WTC11 (cell line): Measurements from ENCODE around the gene CAT. TPM values are rescaled to one million over a fixed set of nuclear protein-coding genes. Genes with fewer than 3 reads are reported as not detected.

Source experiments
- ATAC-seq: fragments of 200-7000 bp; cut with Tn5 transposase; 2 replicates; pipeline ENCODE4 v1.10.0; 2021; ENCODE audit warnings: mild to moderate bottlenecking, moderate library complexity
- CTCF ChIA-PET: fragments of 300-600 bp; sonication (Branson Sonifier 250); formaldehyde crosslinking; loops from one replicate; lab custom pipeline; 2021; ENCODE audit warnings: antibody characterized with exemption; lab: Charles Lee
- POLR2A ChIA-PET: fragments of 350-600 bp; sonication (Branson Sonifier 250); formaldehyde crosslinking; loops from one replicate; lab custom pipeline; 2021; ENCODE audit warnings: antibody characterized with exemption; lab: Charles Lee
- DNase-seq: peaks from one replicate; pipeline ENCODE4 v3.0.0; 2021; ENCODE audit warnings: low spot score
- H3K27ac Mint-ChIP-seq: 2 replicates; pipeline ENCODE4 v1.8.0; 2021; ENCODE audit warnings: mixed read lengths
- H3K27me3 Mint-ChIP-seq: 2 replicates; pipeline ENCODE4 v1.8.0; 2021; ENCODE audit warnings: low read depth, mild to moderate bottlenecking, moderate library complexity, mixed read lengths
- H3K36me3 Mint-ChIP-seq: 2 replicates; pipeline ENCODE4 v1.8.0; 2021; ENCODE audit warnings: mixed read lengths
- H3K4me1 Mint-ChIP-seq: 2 replicates; pipeline ENCODE4 v1.8.0; 2022; ENCODE audit warnings: mixed read lengths
- H3K4me3 Mint-ChIP-seq: 2 replicates; pipeline ENCODE4 v1.8.0; 2021; ENCODE audit warnings: mild to moderate bottlenecking, moderate library complexity, mixed read lengths
- H3K9me3 Mint-ChIP-seq: 2 replicates; pipeline ENCODE4 v1.8.0; 2021; ENCODE audit warnings: mixed read lengths
- ATF1 ChIP-seq: sonication (generic); formaldehyde crosslinking; IDR thresholded peaks from 2 replicates; pipeline ENCODE4 v1.8.1; 2023; ENCODE audit warnings: mild to moderate bottlenecking, moderate library complexity, missing genetic modification reagents
- GABPB1 ChIP-seq: sonication (generic); formaldehyde crosslinking; IDR thresholded peaks from 2 replicates; pipeline ENCODE4 v1.8.1; 2023; ENCODE audit warnings: mild to moderate bottlenecking, missing genetic modification reagents
- GRHL2 ChIP-seq: fragments of 250-450 bp; sonication (Bioruptor Pico); IDR thresholded peaks from 2 replicates; pipeline ENCODE4 v1.8.0; 2022; ENCODE audit warnings: mild to moderate bottlenecking, moderate library complexity; ENCODE audit not compliant: insufficient replicate concordance, severe bottlenecking
- NFATC4 ChIP-seq: fragments of 250-450 bp; sonication (Bioruptor Pico); IDR thresholded peaks from 2 replicates; pipeline ENCODE4 v1.9.0; 2021; ENCODE audit warnings: mild to moderate bottlenecking
- RELA ChIP-seq: sonication (generic); formaldehyde crosslinking; IDR thresholded peaks from 2 replicates; pipeline ENCODE4 v1.8.1; 2022; ENCODE audit warnings: missing genetic modification reagents, mild to moderate bottlenecking, borderline replicate concordance
- RORB ChIP-seq: fragments of 250-450 bp; sonication (Bioruptor Pico); IDR thresholded peaks from 2 replicates; pipeline ENCODE4 v1.9.0; 2021; ENCODE audit warnings: mild to moderate bottlenecking
- TEAD4 ChIP-seq: sonication (generic); formaldehyde crosslinking; IDR thresholded peaks from 2 replicates; pipeline ENCODE4 v1.8.0; 2022; ENCODE audit warnings: mild to moderate bottlenecking, missing genetic modification reagents
- TP53 ChIP-seq: sonication (generic); formaldehyde crosslinking; IDR thresholded peaks from 2 replicates; pipeline ENCODE4 v1.8.1; 2023; ENCODE audit warnings: mild to moderate bottlenecking, missing genetic modification reagents
- ZNF121 ChIP-seq: sonication (generic); formaldehyde crosslinking; IDR thresholded peaks from 2 replicates; pipeline ENCODE4 v1.8.0; 2023; ENCODE audit warnings: missing genetic modification reagents
- ZNF317 ChIP-seq: sonication (generic); formaldehyde crosslinking; IDR thresholded peaks from 2 replicates; pipeline ENCODE4 v1.8.1; 2023; ENCODE audit warnings: low read depth, mild to moderate bottlenecking, moderate library complexity, missing genetic modification reagents, borderline replicate concordance
- ZNF396 ChIP-seq: fragments of 250-450 bp; sonication (Bioruptor Pico); IDR thresholded peaks from 2 replicates; pipeline ENCODE4 v1.8.0; 2021; ENCODE audit warnings: mild to moderate bottlenecking, moderate library complexity, borderline replicate concordance
- ZNF416 ChIP-seq: fragments of 250-450 bp; sonication (Bioruptor Pico); IDR thresholded peaks from 2 replicates; pipeline ENCODE4 v1.9.0; 2021; ENCODE audit warnings: mild to moderate bottlenecking, inconsistent platforms
- total RNA-seq: library from RNA; stranded (reverse); gene quantifications from 3 replicates; pipeline ENCODE4 v1.2.3, GENCODE V29; 2021
- TF ChIP-seq, protein P1 (sequence below): sonication (generic); formaldehyde crosslinking; IDR thresholded peaks from 2 replicates; pipeline ENCODE4 v1.8.1; 2023; ENCODE audit warnings: mild to moderate bottlenecking, moderate library complexity, missing genetic modification reagents
- TF ChIP-seq, protein P2 (sequence below): sonication (generic); formaldehyde crosslinking; IDR thresholded peaks from 2 replicates; pipeline ENCODE4 v1.8.0; 2022; ENCODE audit warnings: mild to moderate bottlenecking, missing genetic modification reagents
- TF ChIP-seq, protein P3 (sequence below): sonication (generic); formaldehyde crosslinking; IDR thresholded peaks from 2 replicates; pipeline ENCODE4 v1.8.1; 2023; ENCODE audit warnings: mild to moderate bottlenecking, missing genetic modification reagents
- TF ChIP-seq, protein P4 (sequence below): fragments of 250-450 bp; sonication (Bioruptor Pico); IDR thresholded peaks from 2 replicates; pipeline ENCODE4 v1.9.0; 2021; ENCODE audit warnings: mild to moderate bottlenecking
- TF ChIP-seq, protein P5 (sequence below): sonication (generic); formaldehyde crosslinking; IDR thresholded peaks from 2 replicates; pipeline ENCODE4 v1.8.0; 2022; ENCODE audit warnings: mild to moderate bottlenecking, missing genetic modification reagents

Gene CAT
- total RNA-seq, 1 experiment from 2014 or later: 9.3 TPM

DNA sequence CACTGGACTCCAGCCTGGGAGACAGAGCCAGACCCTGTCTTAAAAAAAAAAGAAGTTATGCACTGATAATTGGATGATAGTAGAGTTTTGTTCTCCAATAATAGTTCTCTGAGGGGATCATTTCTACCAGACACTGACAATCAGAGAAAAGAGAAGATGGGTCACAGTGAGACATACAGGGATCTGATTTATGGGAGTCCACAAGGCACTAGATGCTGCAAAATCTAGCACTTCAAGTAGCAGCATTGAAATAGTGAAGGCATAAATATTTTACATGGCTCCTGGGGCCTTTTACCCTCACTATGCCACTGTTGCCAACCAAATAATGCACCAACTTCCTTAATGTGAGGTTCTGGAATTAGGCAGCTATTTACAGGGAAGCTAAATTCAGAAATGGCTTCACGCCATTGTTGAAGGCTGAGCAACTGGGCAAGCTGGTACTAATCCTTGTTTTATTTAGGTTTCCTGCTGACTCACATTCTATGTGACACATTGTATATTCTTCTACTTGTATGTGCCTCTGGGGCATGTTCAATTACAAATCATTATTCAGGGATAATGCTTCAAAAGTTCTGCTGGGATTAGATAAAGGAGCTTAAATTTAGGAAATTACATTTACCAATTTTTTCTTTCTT lies 42.7 kb upstream of the CAT start:
- POLR2A ChIA-PET: no interaction called here
- no peak for TF ChIP-seq ZNF396
- TF ChIP-seq, protein P1, sequence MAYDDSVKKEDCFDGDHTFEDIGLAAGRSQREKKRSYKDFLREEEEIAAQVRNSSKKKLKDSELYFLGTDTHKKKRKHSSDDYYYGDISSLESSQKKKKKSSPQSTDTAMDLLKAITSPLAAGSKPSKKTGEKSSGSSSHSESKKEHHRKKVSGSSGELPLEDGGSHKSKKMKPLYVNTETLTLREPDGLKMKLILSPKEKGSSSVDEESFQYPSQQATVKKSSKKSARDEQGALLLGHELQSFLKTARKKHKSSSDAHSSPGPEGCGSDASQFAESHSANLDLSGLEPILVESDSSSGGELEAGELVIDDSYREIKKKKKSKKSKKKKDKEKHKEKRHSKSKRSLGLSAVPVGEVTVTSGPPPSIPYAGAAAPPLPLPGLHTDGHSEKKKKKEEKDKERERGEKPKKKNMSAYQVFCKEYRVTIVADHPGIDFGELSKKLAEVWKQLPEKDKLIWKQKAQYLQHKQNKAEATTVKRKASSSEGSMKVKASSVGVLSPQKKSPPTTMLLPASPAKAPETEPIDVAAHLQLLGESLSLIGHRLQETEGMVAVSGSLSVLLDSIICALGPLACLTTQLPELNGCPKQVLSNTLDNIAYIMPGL (CRISPR knock-in tag): no peak
- no peak for TF ChIP-seq ATF1 (CRISPR knock-in tag)
- TF ChIP-seq GABPB1 (CRISPR knock-in tag): no peak
- no peak for TF ChIP-seq ZNF317 (CRISPR knock-in tag)
- no peak for TF ChIP-seq RORB (CRISPR knock-in tag)
- no peak for TF ChIP-seq TEAD4 (CRISPR knock-in tag)
- TF ChIP-seq, protein P2, sequence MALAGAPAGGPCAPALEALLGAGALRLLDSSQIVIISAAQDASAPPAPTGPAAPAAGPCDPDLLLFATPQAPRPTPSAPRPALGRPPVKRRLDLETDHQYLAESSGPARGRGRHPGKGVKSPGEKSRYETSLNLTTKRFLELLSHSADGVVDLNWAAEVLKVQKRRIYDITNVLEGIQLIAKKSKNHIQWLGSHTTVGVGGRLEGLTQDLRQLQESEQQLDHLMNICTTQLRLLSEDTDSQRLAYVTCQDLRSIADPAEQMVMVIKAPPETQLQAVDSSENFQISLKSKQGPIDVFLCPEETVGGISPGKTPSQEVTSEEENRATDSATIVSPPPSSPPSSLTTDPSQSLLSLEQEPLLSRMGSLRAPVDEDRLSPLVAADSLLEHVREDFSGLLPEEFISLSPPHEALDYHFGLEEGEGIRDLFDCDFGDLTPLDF (CRISPR knock-in tag): no peak
- TF ChIP-seq, protein P3, sequence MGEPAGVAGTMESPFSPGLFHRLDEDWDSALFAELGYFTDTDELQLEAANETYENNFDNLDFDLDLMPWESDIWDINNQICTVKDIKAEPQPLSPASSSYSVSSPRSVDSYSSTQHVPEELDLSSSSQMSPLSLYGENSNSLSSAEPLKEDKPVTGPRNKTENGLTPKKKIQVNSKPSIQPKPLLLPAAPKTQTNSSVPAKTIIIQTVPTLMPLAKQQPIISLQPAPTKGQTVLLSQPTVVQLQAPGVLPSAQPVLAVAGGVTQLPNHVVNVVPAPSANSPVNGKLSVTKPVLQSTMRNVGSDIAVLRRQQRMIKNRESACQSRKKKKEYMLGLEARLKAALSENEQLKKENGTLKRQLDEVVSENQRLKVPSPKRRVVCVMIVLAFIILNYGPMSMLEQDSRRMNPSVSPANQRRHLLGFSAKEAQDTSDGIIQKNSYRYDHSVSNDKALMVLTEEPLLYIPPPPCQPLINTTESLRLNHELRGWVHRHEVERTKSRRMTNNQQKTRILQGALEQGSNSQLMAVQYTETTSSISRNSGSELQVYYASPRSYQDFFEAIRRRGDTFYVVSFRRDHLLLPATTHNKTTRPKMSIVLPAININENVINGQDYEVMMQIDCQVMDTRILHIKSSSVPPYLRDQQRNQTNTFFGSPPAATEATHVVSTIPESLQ: no peak
- no peak for TF ChIP-seq ZNF416 (CRISPR knock-in tag)
- TF ChIP-seq GRHL2: no peak
- TF ChIP-seq, protein P4, sequence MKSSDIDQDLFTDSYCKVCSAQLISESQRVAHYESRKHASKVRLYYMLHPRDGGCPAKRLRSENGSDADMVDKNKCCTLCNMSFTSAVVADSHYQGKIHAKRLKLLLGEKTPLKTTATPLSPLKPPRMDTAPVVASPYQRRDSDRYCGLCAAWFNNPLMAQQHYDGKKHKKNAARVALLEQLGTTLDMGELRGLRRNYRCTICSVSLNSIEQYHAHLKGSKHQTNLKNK (CRISPR knock-in tag): no peak
- no peak for TF ChIP-seq NFATC4 (CRISPR knock-in tag)
- Mint-ChIP-seq H3K27me3 (peaks cover 5% of the 10 kb centered on the region; the same call in 1 of the 2 replicates), H3K36me3 (no peaks in the 10 kb centered on the region), H3K4me3 (no peak overlapping the region), H3K27ac (no peak overlapping the region), H3K4me1 (peaks cover 3% of the 10 kb centered on the region; the same call in 1 of the 2 replicates), H3K9me3 (peaks cover 28% of the 10 kb centered on the region)
- DNase-seq (no peak), ATAC-seq (no peak)
- CTCF ChIA-PET: interaction anchor here (1.0 to 1.4 kb wide), 2 partner anchors 222 kb away, joined by 3 to 4 read pairs; no protein-coding TSS in a partner anchor

DNA sequence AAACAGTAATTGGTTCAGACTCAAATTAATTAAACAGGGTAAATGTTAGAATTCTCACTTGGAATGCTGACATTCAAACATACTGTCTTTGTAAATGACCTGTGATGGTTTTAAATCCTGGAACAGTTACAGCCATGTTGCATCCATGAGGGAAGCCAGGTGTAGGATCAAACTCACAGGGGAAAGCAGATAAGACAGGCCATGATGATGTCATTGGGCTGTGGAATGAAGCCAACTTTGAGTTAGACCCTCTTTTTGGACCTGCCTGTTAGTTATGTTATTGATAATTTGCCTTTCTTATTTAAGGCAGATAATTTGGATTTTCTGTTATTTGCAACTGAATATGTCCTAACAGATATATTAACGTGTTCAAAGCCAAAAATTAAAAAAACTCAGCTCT lies 41.6 kb upstream of the CAT start:
- peaks cover 3% of the 10 kb centered on the region; the same call in 1 of the 2 replicates for H3K4me1 Mint-ChIP-seq
- peaks cover 28% of the 10 kb centered on the region for H3K9me3 Mint-ChIP-seq
- H3K36me3 Mint-ChIP-seq: no peaks in the 10 kb centered on the region
- no peak overlapping the region for H3K27ac Mint-ChIP-seq
- ATAC-seq: no peak
- POLR2A ChIA-PET: interaction anchor here (0.6 kb wide), 1 partner anchor 32 kb away, joined by 4 read pairs; no protein-coding TSS in a partner anchor
- DNase-seq: no peak
- TF ChIP-seq RELA (CRISPR knock-in tag) (no peak), TP53 (CRISPR knock-in tag) (no peak), ZNF121 (CRISPR knock-in tag) (no peak)
- TF ChIP-seq, protein P5, sequence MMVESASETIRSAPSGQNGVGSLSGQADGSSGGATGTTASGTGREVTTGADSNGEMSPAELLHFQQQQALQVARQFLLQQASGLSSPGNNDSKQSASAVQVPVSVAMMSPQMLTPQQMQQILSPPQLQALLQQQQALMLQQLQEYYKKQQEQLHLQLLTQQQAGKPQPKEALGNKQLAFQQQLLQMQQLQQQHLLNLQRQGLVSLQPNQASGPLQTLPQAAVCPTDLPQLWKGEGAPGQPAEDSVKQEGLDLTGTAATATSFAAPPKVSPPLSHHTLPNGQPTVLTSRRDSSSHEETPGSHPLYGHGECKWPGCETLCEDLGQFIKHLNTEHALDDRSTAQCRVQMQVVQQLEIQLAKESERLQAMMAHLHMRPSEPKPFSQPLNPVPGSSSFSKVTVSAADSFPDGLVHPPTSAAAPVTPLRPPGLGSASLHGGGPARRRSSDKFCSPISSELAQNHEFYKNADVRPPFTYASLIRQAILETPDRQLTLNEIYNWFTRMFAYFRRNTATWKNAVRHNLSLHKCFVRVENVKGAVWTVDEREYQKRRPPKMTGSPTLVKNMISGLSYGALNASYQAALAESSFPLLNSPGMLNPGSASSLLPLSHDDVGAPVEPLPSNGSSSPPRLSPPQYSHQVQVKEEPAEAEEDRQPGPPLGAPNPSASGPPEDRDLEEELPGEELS (CRISPR knock-in tag): no peak
- TF ChIP-seq, all 79 proteins: peak for 0
- no peak overlapping the region for H3K4me3 Mint-ChIP-seq
- CTCF ChIA-PET: interaction anchor here (1.4 kb wide), 1 partner anchor 223 kb away, joined by 4 read pairs; no protein-coding TSS in a partner anchor
- H3K27me3 Mint-ChIP-seq: peaks cover 5% of the 10 kb centered on the region; the same call in 1 of the 2 replicates
